HepG2 (cell line): ENCODE results near the gene TJP1. TPM values are rescaled to one million over a fixed set of nuclear protein-coding genes. Genes with fewer than 3 reads are reported as not detected.

Experiments
- ATF1 ChIP-seq: IDR thresholded peaks from 2 replicates; pipeline ENCODE4 v1.6.1; 2016; ENCODE audit warnings: mild to moderate bottlenecking, control low read depth
- CREM ChIP-seq, 2 experiments: sonication (generic) in 1 of 2; formaldehyde crosslinking in 1 of 2; IDR thresholded peaks; 2 replicates each; pipeline versions ENCODE4 v1.4.0 to v1.6.1; 2016 to 2020; ENCODE audit warnings: antibody characterized with exemption in 1 of 2, mild to moderate bottlenecking in 1 of 2, missing genetic modification reagents in 1 of 2
- GPN1 ChIP-seq: sonication (generic); formaldehyde crosslinking; IDR thresholded peaks from 2 replicates; pipeline ENCODE4 v1.5.1; 2020; ENCODE audit warnings: missing genetic modification reagents, borderline replicate concordance
- JDP2 ChIP-seq: sonication (generic); formaldehyde crosslinking; IDR thresholded peaks from 2 replicates; pipeline ENCODE4 v1.8.1; 2022; ENCODE audit warnings: missing genetic modification reagents, borderline replicate concordance
- SNAI1 ChIP-seq: sonication (generic); formaldehyde crosslinking; IDR thresholded peaks from 2 replicates; pipeline ENCODE4 v1.5.0; 2020; ENCODE audit warnings: mild to moderate bottlenecking, missing genetic modification reagents, borderline replicate concordance
- SRSF4 ChIP-seq: fragments of 200-400 bp; formaldehyde crosslinking; IDR thresholded peaks from one replicate; pipeline ENCODE4 v1.6.1; 2018; ENCODE audit warnings: mild to moderate bottlenecking, low read depth, low read length, moderate library complexity; ENCODE audit not compliant: poor library complexity, severe bottlenecking
- STAT6 ChIP-seq: sonication (generic); formaldehyde crosslinking; IDR thresholded peaks from 2 replicates; pipeline ENCODE4 v1.4.0; 2020; ENCODE audit warnings: missing genetic modification reagents, mild to moderate bottlenecking, borderline replicate concordance
- TOPORS ChIP-seq: sonication (generic); formaldehyde crosslinking; IDR thresholded peaks from 2 replicates; pipeline ENCODE4 v1.8.0; 2023; ENCODE audit warnings: mild to moderate bottlenecking, missing genetic modification reagents
- TRAFD1 ChIP-seq: sonication (generic); formaldehyde crosslinking; IDR thresholded peaks from 2 replicates; pipeline ENCODE4 v1.5.1; 2020; ENCODE audit warnings: missing genetic modification reagents, mild to moderate bottlenecking, borderline replicate concordance
- ZFAT ChIP-seq: sonication (generic); formaldehyde crosslinking; conservative IDR thresholded peaks from 2 replicates; pipeline ENCODE4 v1.8.1; 2023; ENCODE audit warnings: missing genetic modification reagents, inconsistent platforms
- ZFP91 ChIP-seq: sonication (generic); formaldehyde crosslinking; IDR thresholded peaks from 2 replicates; pipeline ENCODE4 v1.9.0; 2022; ENCODE audit warnings: missing genetic modification reagents, mild to moderate bottlenecking, borderline replicate concordance
- ZNF264 ChIP-seq: sonication (generic); formaldehyde crosslinking; IDR thresholded peaks from 2 replicates; pipeline ENCODE4 v1.4.0; 2020; ENCODE audit warnings: missing genetic modification reagents
- ZNF639 ChIP-seq: conservative IDR thresholded peaks from 2 replicates; pipeline ENCODE4 v1.6.1; 2018; ENCODE audit warnings: missing genetic modification reagents
- ZNF646 ChIP-seq: sonication (generic); formaldehyde crosslinking; IDR thresholded peaks from 2 replicates; pipeline ENCODE4 v1.9.0; 2021; ENCODE audit warnings: mild to moderate bottlenecking, missing genetic modification reagents
- polyA plus RNA-seq, 8 experiments: library from polyadenylated mRNA; depleted of rRNA in 3 of 8; stranded (reverse) in 7 of 8; unstranded in 1 of 8; fragments of >200 nt; fragmentation: Illumina TruSeq in 4 of 8; extraction: Trizol in 4 of 8; gene quantifications; 2 replicates each; pipeline versions ENCODE4 v1.2.1 to v1.2.3, GENCODE V29; 2011 to 2016; ENCODE audit warnings: low read depth in 4 of 8, missing spikeins in 1 of 8, mixed read lengths in 1 of 8; ENCODE audit not compliant: insufficient read depth in 1 of 8
- total RNA-seq, 5 experiments: library from RNA; depleted of rRNA; stranded (reverse); fragments of >200 nt; fragmentation: Illumina TruSeq; extraction: Trizol; gene quantifications; 2 replicates each; pipeline ENCODE4 v1.2.3, GENCODE V29; 2016; ENCODE audit warnings: low read depth in 1 of 5

The TJP1 gene
- total and polyA plus RNA-seq, 2 of the 13 experiments (the other 11 are each of a cell fraction or from before 2014, with no cell fraction given): 25.9 to 27.1 TPM

GRCh38 chr15:29822100-29822683, at the start of gene TJP1 (continued):
- TF ChIP-seq ZNF639 (CRISPR knock-in tag) (no peak; the same call in 1 of the 2 replicates), SRSF4 (no peak), ZNF264 (CRISPR knock-in tag) (no peak), ZNF646 (CRISPR knock-in tag) (no peak), ATF1 (no peak), ZFP91 (CRISPR knock-in tag) (no peak; the same call in 1 of the 2 replicates), JDP2 (CRISPR knock-in tag) (no peak), SNAI1 (no peak), CREM (IDR thresholded peaks at IDR 0.05) (no peak), CREM (CRISPR knock-in tag; IDR thresholded peaks at IDR 0.05) (no peak), STAT6 (CRISPR knock-in tag) (no peak), TOPORS (CRISPR knock-in tag) (no peak), GPN1 (no peak), ZFAT (no peak), TRAFD1 (no peak)
